Karpas-422 (cell line): ENCODE data around the gene PPP1R3F. TPM values are rescaled to one million over a fixed set of nuclear protein-coding genes. Genes with fewer than 3 reads are reported as not detected.
A peak's percentile ranks its signal among the peaks of the same experiment; 100 is the strongest.

Experiments used
- DNase-seq: peaks from one replicate; pipeline ENCODE4 v3.0.0-alpha.2; 2015
- H2AFZ ChIP-seq: fragments of 200-600 bp; sonication (generic); 2 replicates; pipeline ENCODE4 v1.6.1; 2014; ENCODE audit warnings: antibody characterized with exemption, low read length, mixed read lengths
- H3K27ac ChIP-seq: fragments of 200-600 bp; sonication (generic); 2 replicates; pipeline ENCODE4 v1.5.1; 2014; ENCODE audit warnings: mild to moderate bottlenecking, low read length, moderate library complexity
- H3K27me3 ChIP-seq: fragments of 200-600 bp; sonication (generic); 2 replicates; pipeline ENCODE4 v1.6.1; 2014; ENCODE audit warnings: low read length, mixed read lengths
- H3K36me3 ChIP-seq: fragments of 200-600 bp; sonication (generic); 2 replicates; pipeline ENCODE4 v1.6.1; 2014; ENCODE audit warnings: low read length, mixed read lengths; ENCODE audit not compliant: insufficient read depth
- H3K4me1 ChIP-seq: fragments of 200-600 bp; sonication (generic); 2 replicates; pipeline ENCODE4 v1.6.1; 2014; ENCODE audit warnings: mild to moderate bottlenecking, low read length, mixed read lengths
- H3K4me2 ChIP-seq: fragments of 200-600 bp; sonication (generic); 2 replicates; pipeline ENCODE4 v1.6.1; 2014; ENCODE audit warnings: low read length, low read depth, mild to moderate bottlenecking; ENCODE audit not compliant: poor library complexity, severe bottlenecking
- H3K4me3 ChIP-seq: fragments of 200-600 bp; sonication (generic); 2 replicates; pipeline ENCODE4 v1.5.1; 2014; ENCODE audit warnings: mild to moderate bottlenecking, antibody characterized with exemption, low read length, mixed read lengths
- H3K79me2 ChIP-seq: fragments of 200-600 bp; sonication (generic); 2 replicates; pipeline ENCODE4 v1.6.1; 2014; ENCODE audit warnings: mild to moderate bottlenecking, low read length, mixed read lengths
- H3K9ac ChIP-seq: fragments of 200-600 bp; sonication (generic); 2 replicates; pipeline ENCODE4 v1.6.0; 2014; ENCODE audit warnings: low read length
- H3K9me2 ChIP-seq: fragments of 200-600 bp; sonication (generic), shearing (Covaris generic); replicated peaks from 2 replicates; pipeline ENCODE4 v1.6.0; 2014; ENCODE audit warnings: mild to moderate bottlenecking, low read length, moderate library complexity; ENCODE audit not compliant: insufficient read depth
- H3K9me3 ChIP-seq: fragments of 300-700, 200-600 bp; sonication (generic); 2 replicates; pipeline ENCODE4 v1.6.1; 2014; ENCODE audit warnings: low read length, mixed read lengths
- H4K20me1 ChIP-seq: fragments of 200-600 bp; sonication (generic); 2 replicates; pipeline ENCODE4 v1.6.1; 2014; ENCODE audit warnings: mild to moderate bottlenecking, antibody characterized with exemption, low read length, low read depth; ENCODE audit not compliant: insufficient read depth
- total RNA-seq: library from RNA; depleted of rRNA; stranded (reverse); fragments of >200 nt; shearing (Covaris generic); gene quantifications from 2 replicates; pipeline ENCODE4 v1.2.3, GENCODE V29; 2014; ENCODE audit warnings: low replicate concordance

Gene PPP1R3F
- total RNA-seq, 1 experiment from 2014 or later, result 0.19 TPM

- Histone ChIP-seq H3K9me2 (no peaks in the 10 kb centered on the region), H3K36me3 (no peaks in the 10 kb centered on the region), H4K20me1 (no peaks in the 10 kb centered on the region), H3K27ac (no peak overlapping the region), H3K9me3 (no peaks in the 10 kb centered on the region), H3K27me3 (no peaks in the 10 kb centered on the region), H3K79me2 (no peaks in the 10 kb centered on the region), H3K4me3 (no peak overlapping the region), H3K9ac (no peak overlapping the region), H2AFZ (no peak overlapping the region), H3K4me2 (no peak overlapping the region), H3K4me1 (no peaks in the 10 kb centered on the region)
- no peak for DNase-seq
Observed at GRCh38 chrX:49262603-49263002, 7.0 kb upstream of the PPP1R3F start.

GRCh38 chrX:49263631-49264030, 6.0 kb upstream of the PPP1R3F start:
- Histone ChIP-seq H3K4me3 (no peak overlapping the region), H2AFZ (no peak overlapping the region)
- no peak for DNase-seq

DNA sequence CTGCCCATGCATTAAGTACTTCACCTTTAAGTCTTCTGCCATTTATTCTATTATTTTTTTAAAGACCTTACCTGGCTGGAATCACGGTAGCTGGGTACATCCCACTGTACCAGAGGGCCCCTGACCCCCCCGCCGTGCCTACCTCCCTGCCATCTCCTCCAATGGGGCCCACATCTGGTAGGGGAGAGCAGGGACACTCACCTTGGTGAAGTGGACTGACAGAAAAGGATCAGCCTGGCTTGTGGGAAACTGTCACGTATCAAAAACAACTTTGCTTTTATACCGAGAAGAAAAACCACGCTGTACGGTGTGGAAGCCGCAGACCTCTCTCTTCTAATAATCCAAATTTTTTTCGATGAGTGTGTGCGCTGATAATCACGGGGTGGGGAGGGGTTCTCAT, 5.1 kb upstream of the PPP1R3F start, which contains the start of gene FOXP3:
FOXP3 (minus strand) TSS at position 251 of the 400 bp plus-strand sequence. CDS start 6,205 bp downstream, outside the sequence.
- Histone ChIP-seq H2AFZ (no peak within 1 kb of the TSS), H3K4me3 (no peak within 1 kb of the TSS), H3K9ac (no peak within 1 kb of the TSS), H3K4me1 (peaks cover 8% of the 10 kb centered on the region), H3K9me3 (no peaks in the 10 kb centered on the region), H3K4me2 (no peak within 1 kb of the TSS), H3K79me2 (no peaks in the 10 kb centered on the region), H3K27me3 (no peaks in the 10 kb centered on the region), H3K36me3 (no peaks in the 10 kb centered on the region), H4K20me1 (no peaks in the 10 kb centered on the region), H3K9me2 (no peaks in the 10 kb centered on the region), H3K27ac (no peak within 1 kb of the TSS)
- no peak for DNase-seq

More at GRCh38 chrX:49263631-49264030, 6.0 kb upstream of the PPP1R3F start:
- Histone ChIP-seq H3K79me2 (no peaks in the 10 kb centered on the region), H4K20me1 (no peaks in the 10 kb centered on the region), H3K27ac (no peak overlapping the region), H3K9me3 (no peaks in the 10 kb centered on the region), H3K4me1 (peaks cover 7% of the 10 kb centered on the region), H3K9ac (no peak overlapping the region), H3K4me2 (no peak overlapping the region), H3K36me3 (no peaks in the 10 kb centered on the region), H3K9me2 (no peaks in the 10 kb centered on the region), H3K27me3 (no peaks in the 10 kb centered on the region)

DNA sequence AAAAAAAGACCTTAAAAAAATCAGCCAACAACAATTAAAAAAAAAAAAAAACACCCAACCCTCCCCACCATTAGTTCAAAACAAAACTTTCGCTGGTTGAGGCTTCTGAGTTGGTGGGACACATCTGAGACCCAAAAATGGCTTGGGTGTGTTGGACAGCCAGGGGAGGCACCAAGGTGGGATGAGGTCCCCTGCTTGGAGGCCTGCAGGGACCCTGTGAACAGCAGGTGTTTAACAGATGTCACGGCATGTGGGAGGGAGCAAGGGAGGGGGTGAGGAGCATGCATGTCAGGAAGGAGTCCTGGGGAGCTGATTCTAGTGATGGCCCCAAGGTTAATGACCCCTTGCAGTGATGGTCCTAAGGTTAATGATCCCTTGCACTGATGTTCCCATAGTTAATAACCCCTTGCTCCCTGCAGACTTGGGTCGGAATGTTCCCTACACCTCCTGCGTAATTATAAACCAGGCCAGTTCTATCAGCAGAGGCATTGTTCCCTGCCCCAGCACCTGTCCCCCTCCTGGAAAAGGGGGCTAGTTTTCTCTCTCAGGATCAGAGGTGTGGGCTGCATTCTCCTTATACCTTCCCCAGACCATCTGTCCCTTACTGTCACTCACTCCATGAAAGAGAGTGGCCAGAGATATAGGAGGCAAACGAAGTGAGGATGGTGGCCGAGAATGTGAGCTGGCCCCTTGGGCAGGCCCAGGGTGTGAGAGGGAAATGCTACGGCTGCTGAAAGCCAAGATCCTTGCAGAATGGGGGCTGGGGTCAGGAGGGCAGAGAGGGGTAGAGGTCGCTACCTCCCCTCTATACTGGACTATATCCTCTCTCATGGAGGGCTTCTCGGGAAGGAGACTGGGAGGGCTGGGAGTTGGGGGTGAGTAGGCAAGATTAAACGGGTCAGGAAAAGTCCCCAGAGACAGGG, 2.8 kb upstream of the PPP1R3F start:
- Histone ChIP-seq H3K4me2 (no peak overlapping the region), H3K36me3 (no peaks in the 10 kb centered on the region), H3K4me1 (peaks cover 22% of the 10 kb centered on the region), H3K27ac (no peak overlapping the region), H4K20me1 (no peaks in the 10 kb centered on the region), H3K79me2 (no peaks in the 10 kb centered on the region), H2AFZ (no peak overlapping the region), H3K4me3 (no peak overlapping the region), H3K9ac (no peak overlapping the region), H3K27me3 (no peaks in the 10 kb centered on the region), H3K9me3 (no peaks in the 10 kb centered on the region), H3K9me2 (no peaks in the 10 kb centered on the region)
- no peak for DNase-seq

GRCh38 chrX:49268702-49269009, 937 bp upstream of the PPP1R3F start:
- Histone ChIP-seq H3K27ac (peak overlapping the region; percentile 34; the same call in 1 of the 2 replicates), H3K9me3 (no peaks in the 10 kb centered on the region), H2AFZ (no peak overlapping the region), H3K27me3 (no peaks in the 10 kb centered on the region), H3K4me2 (peak overlapping the region; percentile 68), H3K9ac (peak overlapping the region; percentile 77), H4K20me1 (no peaks in the 10 kb centered on the region), H3K79me2 (no peaks in the 10 kb centered on the region), H3K4me1 (peaks cover 22% of the 10 kb centered on the region), H3K4me3 (peak overlapping the region; percentile 72), H3K36me3 (no peaks in the 10 kb centered on the region), H3K9me2 (no peaks in the 10 kb centered on the region)
- no peak for DNase-seq

- peaks cover 22% of the 10 kb centered on the region for H3K4me1 ChIP-seq
- DNase-seq, result peak; percentile 98
- H3K27ac ChIP-seq, result peak overlapping the region; percentile 62
- H3K4me2 ChIP-seq, result peak overlapping the region; percentile 78
- H3K9me3 ChIP-seq, result no peaks in the 10 kb centered on the region
- no peaks in the 10 kb centered on the region for H3K9me2 ChIP-seq
- no peaks in the 10 kb centered on the region for H3K79me2 ChIP-seq
- H3K36me3 ChIP-seq, result no peaks in the 10 kb centered on the region
- peak overlapping the region; percentile 80 for H3K9ac ChIP-seq
- peak overlapping the region; percentile 72 for H3K4me3 ChIP-seq
- H3K27me3 ChIP-seq, result no peaks in the 10 kb centered on the region
- H4K20me1 ChIP-seq, result no peaks in the 10 kb centered on the region
- peak overlapping the region; percentile 42; the same call in 1 of the 2 replicates for H2AFZ ChIP-seq
Observed at GRCh38 chrX:49269010-49269766, 405 bp upstream of the PPP1R3F start.

- Histone ChIP-seq H3K4me2 (peak overlapping the region; percentile 78), H3K4me1 (peaks cover 22% of the 10 kb centered on the region), H3K27me3 (no peaks in the 10 kb centered on the region), H3K79me2 (no peaks in the 10 kb centered on the region), H3K27ac (no peak overlapping the region), H2AFZ (no peak overlapping the region), H3K9me3 (no peaks in the 10 kb centered on the region), H3K9ac (peak overlapping the region; percentile 80), H3K4me3 (peak overlapping the region; percentile 65), H4K20me1 (no peaks in the 10 kb centered on the region), H3K9me2 (no peaks in the 10 kb centered on the region), H3K36me3 (no peaks in the 10 kb centered on the region)
- no peak for DNase-seq
Observed at GRCh38 chrX:49270249-49270921, 792 bp downstream of the PPP1R3F start.

DNA sequence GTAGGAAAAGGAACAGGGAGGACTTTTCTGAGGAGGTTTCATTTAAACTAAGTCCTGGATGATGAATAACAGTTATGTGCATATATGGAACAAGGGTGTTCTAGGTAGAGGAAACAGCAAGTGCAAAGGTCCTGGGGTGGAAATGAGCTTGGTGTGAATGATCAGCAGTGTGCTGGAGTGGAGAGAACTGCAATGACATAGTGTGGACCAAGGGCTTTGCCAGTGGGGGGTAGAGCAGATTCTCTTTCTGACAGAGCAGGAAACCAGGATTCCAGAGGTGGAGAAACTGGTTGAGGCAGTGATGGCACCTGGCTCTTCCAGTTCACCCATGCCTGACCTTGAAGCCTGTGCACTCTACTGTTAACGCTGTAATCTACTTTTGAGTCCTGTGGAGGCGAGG, 1.7 kb downstream of the PPP1R3F start:
- H3K4me1 ChIP-seq, result peaks cover 22% of the 10 kb centered on the region
- H2AFZ ChIP-seq, result no peak overlapping the region
- no peak overlapping the region for H3K27ac ChIP-seq
- H3K79me2 ChIP-seq, result no peaks in the 10 kb centered on the region
- no peak for DNase-seq
- H3K4me2 ChIP-seq, result peak overlapping the region; percentile 78
- H3K9me3 ChIP-seq, result no peaks in the 10 kb centered on the region
- no peaks in the 10 kb centered on the region for H3K27me3 ChIP-seq
- no peaks in the 10 kb centered on the region for H3K9me2 ChIP-seq
- no peaks in the 10 kb centered on the region for H3K36me3 ChIP-seq
- no peak overlapping the region; the same call in 1 of the 2 replicates for H3K4me3 ChIP-seq
- no peaks in the 10 kb centered on the region for H4K20me1 ChIP-seq
- no peak overlapping the region for H3K9ac ChIP-seq
